Measurements from ENCODE around the gene ZBTB16. TPM values are rescaled to one million over a fixed set of nuclear protein-coding genes. Genes with fewer than 3 reads are reported as not detected.

The ZBTB16 gene
- total RNA-seq, 1 donor from 2014 or later, result 6.4 TPM

DNA sequence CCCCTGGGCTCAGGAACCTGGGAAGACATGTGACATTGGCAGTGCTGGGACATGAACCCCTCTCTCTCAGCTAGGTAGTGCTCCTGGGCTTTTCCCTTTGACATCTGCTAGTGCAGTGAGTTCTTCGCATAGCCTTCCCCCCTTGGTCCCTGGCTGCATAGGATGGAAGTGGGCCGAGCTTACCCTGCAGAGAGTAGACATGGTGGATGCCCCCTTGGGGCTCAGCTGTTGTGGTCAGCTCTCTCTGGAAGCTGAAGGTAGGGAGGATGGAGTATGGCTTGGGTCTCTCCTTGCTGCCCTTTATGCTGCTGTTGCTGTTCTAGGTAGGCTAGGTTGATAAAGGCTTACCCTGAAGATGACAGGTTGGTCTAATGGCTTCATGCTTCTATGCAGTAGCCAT lies 92.1 kb downstream of the ZBTB16 start:
- no peak for DNase-seq (ENCODE audit: low read depth in 2 of 2)

DNA sequence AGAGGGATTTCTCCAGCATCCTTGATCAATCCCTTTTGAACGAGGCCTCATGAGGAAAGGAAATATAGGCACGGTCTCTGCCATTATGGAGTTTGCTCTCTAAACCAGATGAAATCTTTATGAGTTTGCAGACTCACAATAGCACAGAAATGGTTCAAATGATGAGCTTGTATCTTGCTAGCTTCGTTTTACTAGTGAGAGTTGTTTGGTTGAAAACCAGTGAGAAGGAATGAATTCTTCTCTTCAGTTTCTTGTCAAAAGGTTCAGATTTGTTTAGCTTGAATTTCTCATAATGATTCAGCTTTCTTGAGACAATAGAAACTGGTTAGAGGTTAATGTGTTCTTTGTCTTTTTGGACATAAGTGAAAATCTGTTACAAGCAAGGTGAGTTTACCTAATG lies 92.7 kb downstream of the ZBTB16 start:
- no peak for DNase-seq (ENCODE audit: low read depth in 2 of 2)

DNA sequence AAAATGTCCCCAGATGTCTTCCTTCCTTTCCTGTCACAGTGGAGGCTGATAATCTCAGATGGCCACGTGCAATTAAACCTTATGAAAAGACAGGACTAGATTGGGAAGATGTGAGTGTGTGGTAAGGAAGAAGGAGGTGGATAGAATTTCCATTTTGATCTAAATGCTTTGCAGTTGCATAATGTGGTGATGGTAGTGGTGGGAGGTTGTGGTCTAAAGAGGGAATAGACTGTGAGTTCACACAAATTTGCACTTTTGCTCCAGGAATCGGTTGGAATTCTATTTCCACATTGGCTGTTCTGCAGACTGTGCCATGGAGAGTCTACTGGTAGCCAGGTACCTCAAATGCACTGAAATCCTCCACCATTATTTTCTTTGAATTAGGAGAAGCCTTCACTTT lies 93.3 kb downstream of the ZBTB16 start:
- DNase-seq (ENCODE audit: low read depth in 2 of 2), result no peak

DNA sequence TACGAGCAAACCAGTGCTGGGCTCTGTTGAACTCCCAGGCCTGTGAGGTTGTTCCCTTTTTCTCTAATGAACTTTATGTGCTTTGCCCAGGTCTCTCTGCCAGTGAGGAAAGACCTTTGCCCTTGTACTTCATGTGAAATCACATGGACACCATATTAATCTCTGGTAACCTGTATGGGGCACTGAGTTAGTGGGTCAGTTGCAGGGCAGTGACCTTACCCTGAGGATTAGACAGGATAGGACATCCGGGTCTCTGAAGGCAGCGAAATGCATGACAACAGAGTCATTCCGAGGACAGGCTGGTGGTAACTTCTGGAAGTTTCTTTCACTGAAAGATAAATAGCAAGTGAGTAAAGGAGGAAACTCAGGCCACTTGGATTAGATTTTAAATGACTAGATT lies 93.7 kb downstream of the ZBTB16 start:
- no peak for DNase-seq (ENCODE audit: low read depth in 2 of 2)

DNA sequence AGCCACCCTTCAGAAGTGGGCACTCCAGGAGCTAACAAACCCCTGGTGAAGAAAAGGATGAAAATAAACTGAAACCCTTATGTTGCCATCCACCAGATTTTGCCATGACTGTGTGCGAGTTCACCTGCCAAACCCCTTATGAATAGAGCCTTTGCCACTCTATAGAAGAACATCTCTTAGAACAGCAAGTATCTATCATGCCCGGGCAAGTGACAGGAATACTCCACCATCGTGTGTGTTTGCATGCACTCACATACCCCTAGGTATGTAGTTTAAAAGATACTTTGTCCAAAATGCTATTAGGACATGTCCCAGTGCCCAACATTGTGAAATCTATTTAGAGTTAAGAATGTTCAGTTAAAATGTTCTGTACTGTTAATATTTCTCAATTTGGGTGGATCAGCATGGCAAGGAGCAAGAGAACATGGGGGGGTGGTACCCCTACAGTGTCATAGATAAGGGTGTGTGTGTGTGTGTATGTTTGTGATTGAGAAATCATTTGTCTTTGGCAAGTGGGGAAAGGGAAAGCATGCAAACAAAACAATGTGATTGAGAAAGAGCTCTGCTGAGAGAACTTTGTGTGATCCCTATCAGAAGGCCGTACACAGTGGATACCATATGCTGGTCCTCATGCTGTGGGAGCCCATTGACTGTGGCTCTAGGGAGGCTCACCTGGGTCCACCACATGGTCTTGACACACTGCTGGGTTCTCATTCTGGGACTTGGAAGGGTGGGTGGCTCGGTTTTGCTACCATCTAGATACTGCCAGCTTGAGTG lies 94.9 kb downstream of the ZBTB16 start:
- no peak for DNase-seq (ENCODE audit: low read depth in 2 of 2)

DNA sequence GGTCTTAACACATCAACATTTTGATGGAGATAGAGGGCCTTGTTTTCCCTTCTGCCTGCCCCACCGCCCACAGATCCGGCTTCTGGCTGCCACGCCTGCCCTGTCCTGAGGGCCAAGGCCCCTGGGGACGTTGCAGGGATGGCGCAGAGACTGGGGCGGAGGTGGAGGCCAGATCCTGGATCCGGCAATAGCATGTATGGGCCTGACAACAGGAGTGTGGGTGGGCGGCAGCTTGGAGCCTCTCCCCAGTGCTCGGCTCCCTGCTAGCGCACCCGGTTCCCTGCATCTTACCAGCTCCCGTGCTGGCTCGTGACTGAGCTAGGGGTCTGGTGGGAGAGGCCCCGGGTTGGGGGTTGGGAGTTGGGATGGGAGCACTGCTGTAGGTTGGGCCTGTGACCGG lies 95.6 kb downstream of the ZBTB16 start:
- DNase-seq (ENCODE audit: low read depth in 2 of 2), result no peak

DNA sequence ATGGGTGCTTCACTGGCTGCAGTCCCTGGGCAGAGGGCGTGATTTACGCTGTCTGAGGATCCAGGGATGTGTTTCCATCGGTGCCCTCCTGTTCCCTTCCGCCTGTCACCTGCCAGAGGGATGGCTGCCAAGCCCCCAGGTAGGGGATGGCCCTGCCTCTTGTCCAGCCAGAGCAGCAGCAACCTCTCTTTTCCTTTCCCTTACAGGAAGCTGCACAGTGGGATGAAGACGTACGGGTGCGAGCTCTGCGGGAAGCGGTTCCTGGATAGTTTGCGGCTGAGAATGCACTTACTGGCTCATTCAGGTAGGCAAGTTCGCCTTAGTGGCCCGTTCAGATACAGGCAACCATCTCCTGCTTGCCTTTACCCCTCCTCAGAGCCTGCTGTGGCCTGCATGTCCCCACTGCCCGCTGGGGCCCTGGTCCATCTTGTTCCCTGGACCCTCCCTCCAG lies 96.6 kb downstream of the ZBTB16 start:
- no peak for DNase-seq (ENCODE audit: low read depth in 2 of 2)

DNA sequence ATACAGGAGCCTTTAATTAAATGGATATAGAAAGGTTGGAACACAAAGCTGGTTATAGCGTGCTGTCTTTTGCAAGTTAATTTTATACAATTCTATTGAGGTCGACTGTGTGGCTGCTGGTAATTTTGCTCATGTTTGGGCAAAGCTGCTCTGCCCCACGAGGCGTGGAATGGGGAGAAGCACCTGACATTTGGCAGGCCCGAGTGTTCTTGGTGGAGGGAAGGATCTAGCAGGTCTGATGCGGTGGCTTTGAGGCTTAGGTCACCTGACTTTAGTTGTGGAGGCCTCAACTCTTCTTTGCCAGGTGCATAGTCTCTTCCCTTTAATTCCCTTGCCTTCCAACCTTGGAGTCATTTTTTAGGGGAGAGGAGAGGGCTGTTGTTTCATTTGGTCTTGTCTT lies 97.3 kb downstream of the ZBTB16 start:
- DNase-seq (ENCODE audit: low read depth in 2 of 2), result no peak

DNA sequence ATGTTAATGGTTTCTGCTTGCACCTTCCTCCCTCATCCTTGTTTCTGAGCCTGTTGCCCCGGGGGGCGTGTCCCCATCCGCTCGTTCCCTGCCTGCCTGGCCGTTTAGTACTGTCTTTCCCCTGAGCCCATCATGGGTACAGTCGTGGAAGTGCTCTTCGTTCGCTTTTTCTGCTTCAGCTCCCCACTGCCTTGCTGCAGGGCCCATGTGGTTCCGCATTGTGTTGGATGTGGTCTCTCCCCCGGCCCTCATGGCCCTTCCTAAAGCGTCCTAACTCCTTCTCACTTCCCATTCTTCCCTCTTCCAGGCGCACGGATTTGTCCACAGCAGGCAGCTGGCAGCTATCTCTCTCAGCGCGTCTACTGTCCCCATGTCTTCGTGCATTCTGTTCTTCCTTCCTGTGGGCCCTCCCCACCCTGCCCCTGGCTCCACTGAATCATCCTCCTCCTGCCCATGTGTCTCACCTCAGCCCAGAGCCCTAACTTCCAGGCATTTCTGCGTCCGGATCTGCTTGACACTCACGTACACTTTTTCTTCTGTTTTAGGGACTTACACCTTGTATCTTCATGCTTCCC lies 98.1 kb downstream of the ZBTB16 start:
- DNase-seq (ENCODE audit: low read depth in 2 of 2), result peak in 1 of 2 donors; percentile 23

DNA sequence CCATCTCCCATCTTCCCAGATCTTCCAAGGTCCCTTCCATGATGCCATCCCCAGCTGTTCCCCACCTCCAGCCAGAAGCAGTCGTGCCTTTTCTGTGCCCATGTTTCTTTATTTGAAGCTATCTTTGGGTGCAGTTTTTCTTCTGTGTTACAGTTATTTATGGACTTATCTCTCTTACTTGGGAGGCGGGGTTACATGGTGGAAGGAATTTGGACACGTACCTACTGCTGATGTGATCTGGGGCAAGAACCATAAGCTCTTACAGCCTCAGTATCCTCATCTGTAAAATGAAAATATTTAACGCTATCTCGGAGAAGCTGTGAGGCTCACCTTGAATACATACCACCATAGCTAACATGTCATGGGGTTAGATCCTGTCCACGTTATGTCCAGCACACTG lies 98.9 kb downstream of the ZBTB16 start:
- no peak for DNase-seq (ENCODE audit: low read depth in 2 of 2)

DNA sequence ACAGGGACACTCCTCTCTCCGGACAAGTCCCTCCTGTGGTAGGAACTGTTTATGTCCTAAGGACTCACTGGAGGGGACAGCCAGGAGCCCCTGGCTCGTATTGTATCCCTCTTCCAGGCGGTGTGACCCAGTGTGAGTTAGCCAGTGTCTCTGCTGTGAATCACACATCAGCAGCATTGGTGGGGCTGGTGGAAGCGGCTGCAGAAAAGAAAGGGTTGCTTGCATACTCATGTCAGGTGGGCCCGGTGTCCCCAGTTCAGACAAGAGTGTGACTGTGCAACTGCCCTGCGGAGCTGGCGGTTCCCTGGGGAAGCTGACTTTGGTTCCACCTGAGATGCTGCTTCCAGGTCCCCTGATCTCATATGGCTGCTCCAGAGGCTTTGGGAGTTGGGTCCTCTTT lies 99.4 kb downstream of the ZBTB16 start:
- no peak for DNase-seq (ENCODE audit: low read depth in 2 of 2)

DNA sequence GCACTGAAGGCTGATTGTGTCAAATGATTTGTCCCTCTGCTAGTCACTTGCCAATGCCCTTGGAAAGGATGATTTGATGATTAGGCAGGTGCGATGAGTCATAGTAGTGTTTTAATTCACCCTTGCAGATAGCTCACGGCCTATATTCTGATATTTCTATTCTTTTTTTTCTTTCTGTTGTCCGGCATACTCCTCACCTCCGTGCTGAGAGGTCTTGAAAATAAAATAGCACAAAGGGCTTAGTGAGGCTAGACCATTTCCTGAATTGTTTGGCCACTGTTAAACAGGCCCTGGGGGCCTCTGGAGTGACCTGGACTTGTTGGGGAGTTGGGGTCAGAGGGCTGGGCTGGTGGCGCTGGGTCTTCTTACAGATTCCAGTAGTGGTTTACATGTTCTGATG lies 99.8 kb downstream of the ZBTB16 start:
- DNase-seq (ENCODE audit: low read depth in 2 of 2), result peak in 1 of 2 donors; percentile 61

DNA sequence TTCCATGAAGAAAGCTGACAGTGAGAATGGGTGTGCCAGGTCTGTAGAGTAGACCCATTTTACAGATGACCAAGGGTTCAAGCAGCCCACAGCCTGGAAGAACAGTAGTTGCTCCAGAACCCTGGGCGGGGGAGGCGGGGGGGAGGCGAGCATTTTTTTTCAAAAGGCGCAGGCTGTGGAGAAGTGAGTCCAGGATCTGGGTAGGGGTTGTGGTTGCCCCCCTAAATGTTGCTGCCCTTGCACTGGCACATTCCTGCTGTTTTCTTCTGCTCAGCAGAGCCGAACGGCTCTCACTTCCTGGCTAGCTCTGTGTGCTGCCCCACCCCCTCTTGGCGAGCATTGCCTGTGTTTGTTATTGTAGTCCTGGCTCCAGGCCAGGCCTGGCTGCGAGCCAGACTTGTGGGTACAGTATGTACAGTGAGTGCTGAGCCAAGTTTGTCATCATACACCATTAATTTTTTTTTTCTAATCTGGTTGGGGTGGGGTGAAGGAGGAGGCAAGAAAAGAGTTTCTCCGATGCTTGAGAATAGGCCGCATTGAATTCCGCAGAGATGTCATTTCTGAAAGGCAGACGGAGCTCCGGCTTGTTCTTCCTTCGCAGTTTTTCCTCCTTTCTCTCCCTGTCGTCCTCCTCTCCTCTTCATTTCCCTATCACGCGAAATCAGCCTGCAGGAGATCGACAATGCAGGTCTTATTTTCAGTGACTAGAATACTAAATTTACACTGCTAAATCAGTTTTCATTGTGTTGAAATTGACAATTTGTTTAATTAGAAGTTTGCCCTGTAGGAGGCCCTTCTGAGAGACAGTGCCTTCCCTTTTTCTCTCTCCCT lies 100.5 kb downstream of the ZBTB16 start:
- DNase-seq (ENCODE audit: low read depth in 2 of 2), result peak; percentile 95 to 99

DNA sequence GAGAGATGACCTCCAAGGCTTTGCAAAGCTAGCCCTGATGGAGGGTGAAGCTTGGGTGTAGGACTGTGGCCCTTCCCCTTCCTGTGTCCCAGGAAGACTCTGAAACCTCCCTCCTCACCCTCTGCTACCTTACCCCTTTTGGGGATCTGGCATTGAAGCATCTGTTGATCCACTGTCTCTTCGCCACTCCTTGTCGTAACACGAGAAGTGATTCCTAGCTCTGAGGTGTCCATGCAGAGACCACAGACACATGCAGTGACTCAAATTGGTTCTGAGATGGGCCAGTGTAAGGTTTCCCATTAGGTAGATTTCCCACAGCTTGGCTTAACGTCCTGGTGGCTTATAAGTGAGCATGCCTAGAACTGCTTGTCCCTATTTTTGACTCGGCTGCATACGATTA lies 101.4 kb downstream of the ZBTB16 start:
- no peak for DNase-seq (ENCODE audit: low read depth in 2 of 2)

DNA sequence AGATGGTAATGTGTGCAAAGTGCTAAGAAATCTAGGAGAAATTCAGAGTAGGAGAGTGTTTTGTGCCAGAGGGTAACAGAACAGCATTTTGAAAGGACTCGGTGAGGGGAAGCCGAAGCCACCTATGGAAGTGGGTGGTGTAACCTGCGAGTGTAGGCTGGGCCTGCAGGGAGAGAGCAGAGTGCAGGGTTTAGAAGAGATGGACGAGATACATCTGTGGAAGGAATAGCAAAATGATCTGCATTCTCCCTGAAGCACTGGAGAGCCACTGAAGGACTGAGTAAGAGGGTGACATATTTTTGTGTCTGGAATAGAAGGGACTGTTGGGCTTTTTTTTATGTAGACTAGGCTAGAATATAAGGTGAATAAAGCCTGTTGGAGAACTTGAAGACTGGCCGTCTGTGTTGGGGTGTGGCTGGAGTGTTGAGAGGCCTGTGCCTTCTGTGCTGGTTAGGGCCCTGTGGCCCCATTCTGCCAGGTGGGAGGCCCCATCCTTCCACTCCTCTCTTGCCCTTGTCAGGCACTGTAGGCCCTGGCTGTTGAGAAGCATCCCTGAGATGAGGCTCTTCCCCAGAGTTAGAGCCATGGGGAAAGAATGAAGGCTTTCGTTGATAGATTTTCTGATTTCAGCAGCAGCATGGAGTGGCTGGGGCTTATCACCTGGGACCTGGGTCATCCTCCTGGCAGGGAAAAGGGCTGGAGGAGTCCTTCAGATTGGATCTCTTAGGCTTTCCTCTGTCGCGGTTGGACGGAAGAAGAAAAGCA lies 102.2 kb downstream of the ZBTB16 start:
- DNase-seq (ENCODE audit: low read depth in 2 of 2), result no peak

DNA sequence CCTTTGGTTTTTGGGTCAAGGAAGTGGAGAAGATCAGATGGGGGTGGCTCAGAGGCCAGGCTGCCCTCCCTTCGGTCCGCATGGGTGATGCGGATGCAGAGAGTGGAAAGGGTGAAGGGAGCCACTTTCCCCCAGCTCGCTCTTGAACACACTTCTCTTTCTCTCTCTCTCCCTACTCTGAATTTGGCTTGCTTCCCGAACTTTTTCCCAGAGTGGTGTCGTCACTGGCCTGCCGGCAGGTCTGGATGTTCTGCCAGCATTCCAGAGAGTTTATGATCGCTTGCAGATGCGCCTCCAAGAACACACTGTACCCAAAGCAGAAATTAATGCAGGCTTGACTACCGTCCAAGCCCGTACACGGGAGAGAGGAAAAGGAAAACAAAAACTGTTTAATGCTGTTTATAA lies 103.2 kb downstream of the ZBTB16 start:
- peak; percentile 96 to 98 for DNase-seq (ENCODE audit: low read depth in 2 of 2)

DNA sequence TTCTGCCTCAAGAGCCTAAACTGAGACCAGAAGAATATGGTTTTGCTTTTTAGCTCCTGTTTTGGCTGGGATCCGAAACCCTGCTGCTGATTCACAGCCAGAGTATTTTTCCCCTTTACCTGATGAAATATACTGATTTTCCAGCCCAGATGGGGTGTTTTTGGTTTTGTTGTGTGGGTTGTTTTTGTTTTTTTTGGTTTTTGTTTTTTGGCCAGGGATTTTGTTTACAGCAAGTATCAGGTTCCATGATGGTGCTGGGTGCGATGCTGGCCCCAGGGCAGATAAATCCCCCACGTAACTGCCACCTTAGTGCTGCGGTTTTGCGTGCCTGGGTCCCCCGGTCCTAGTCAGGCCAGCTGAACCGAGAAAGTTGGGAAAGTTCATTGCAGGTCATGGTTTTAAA lies 103.7 kb downstream of the ZBTB16 start:
- DNase-seq (ENCODE audit: low read depth in 2 of 2), result peak; percentile 61 to 75

DNA sequence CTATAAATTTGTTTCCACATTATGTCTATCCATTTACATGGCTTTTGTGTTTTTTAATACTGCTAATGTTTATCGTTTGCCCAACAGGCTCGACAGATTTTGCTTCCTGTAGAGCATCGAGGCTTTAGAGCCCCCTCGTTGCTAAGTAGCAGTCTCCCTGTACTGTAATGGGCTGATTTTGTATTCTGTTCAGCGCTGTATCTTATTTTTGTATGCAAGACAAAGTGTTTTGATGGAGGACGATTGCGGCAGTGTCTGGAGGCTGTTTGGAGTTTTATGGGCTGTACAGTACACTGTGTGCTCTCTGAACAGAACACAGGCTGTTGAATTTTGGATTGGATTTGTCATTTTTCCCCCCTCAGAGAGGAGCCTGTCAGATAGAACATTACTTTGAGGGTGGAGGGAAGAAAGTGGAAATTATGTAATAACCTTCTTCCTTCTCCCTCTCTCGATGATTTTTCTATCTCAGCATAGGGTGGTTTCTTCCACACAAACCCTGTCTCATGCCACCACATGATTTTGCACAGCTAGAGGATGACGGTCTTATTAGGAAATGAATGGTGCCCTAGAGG lies 104.4 kb downstream of the ZBTB16 start:
- no peak for DNase-seq (ENCODE audit: low read depth in 2 of 2)

DNA sequence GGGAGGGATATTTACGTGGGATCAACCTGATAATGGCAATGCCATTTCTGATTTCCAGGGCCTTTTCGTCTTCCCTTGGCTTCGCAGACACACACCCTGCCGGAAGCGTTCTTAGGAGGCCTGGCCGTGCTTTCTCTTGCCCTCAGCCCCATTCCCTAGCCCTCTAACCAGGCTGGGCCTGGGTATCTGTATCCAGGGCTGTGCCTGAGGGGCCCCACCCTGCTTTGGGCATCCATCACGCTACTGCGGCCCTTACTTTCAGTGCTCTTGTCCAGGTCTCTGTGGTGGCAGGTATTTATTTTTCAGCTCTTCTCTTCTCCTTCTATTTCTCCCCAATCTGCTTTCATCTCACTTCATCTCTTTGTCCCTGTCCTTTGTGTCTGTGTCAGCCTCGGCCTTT lies 105.0 kb downstream of the ZBTB16 start:
- no peak for DNase-seq (ENCODE audit: low read depth in 2 of 2)

DNA sequence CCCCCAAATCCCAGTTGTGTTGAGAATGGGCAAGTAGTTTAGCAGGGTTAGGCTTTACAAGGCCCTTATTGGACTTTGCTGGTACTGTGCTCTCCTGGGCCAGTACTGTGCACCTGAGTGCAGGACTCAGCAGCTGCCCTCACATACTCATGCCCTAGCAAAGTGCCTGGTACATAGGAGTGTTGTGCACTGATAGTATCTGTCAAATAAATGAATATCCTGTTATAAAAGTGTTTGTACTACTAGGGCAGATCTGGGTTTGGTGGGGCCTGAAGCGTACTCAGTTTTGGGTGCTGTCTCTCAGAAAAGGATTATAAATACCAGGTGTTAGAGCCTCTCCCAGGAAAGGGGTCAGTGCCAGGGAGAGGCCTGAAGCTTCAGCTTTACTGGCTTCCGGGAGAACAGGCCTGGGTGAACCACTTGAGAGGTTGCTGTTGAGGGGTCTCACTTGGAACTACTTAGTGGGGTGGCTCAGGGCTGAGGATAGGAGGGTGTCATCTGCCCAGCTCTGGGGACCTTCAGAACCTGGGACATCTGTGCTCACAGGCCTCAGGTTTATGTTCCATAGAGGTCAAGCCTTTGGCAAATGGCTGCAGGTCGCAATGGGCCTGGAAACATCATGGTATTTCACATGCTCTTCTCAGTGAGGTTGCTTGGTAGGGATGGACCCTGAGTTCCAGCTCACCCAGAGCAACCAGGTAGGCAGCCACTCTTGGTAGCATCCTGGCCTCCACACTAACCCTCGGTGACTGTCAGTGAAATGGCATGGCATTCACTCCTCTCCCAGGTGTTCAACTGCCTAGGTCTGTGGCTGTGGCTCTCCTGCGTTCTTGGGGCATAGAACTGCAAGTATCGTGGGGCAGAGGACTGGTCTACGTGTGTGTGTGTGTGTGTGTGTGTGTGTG lies 106.1 kb downstream of the ZBTB16 start:
- no peak for DNase-seq (ENCODE audit: low read depth in 2 of 2)
